ENCODE data around the gene ISX.

DNA sequence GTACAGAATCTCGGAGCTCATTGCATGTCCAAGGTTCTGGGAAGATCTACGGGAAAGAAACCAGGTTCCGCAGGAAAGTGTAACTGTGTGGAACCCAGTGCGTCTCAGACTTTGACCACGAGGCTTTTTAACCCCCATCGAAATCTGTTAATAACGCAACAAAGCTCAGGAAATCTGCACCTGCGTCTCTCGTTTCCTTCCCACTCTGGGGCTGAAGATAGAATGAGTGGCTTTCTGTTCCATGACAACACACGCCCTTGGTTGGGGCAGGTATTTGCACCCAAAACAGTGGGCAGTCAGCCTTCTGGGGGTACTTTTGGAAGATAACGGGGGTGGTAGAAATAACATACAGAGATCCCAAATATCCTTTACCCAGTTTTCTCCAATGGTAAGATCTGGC, 38.5 kb downstream of the ISX start:
- TF ChIP-seq, protein P1, sequence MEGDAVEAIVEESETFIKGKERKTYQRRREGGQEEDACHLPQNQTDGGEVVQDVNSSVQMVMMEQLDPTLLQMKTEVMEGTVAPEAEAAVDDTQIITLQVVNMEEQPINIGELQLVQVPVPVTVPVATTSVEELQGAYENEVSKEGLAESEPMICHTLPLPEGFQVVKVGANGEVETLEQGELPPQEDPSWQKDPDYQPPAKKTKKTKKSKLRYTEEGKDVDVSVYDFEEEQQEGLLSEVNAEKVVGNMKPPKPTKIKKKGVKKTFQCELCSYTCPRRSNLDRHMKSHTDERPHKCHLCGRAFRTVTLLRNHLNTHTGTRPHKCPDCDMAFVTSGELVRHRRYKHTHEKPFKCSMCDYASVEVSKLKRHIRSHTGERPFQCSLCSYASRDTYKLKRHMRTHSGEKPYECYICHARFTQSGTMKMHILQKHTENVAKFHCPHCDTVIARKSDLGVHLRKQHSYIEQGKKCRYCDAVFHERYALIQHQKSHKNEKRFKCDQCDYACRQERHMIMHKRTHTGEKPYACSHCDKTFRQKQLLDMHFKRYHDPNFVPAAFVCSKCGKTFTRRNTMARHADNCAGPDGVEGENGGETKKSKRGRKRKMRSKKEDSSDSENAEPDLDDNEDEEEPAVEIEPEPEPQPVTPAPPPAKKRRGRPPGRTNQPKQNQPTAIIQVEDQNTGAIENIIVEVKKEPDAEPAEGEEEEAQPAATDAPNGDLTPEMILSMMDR (IDR thresholded peaks at IDR 0.05) = no peak
- TF ChIP-seq EZH2 (IDR thresholded peaks at IDR 0.05; ENCODE audit: borderline replicate concordance, insufficient read depth, low read depth, low read length, poor library complexity, severe bottlenecking) = no peak
